GM18909 (cell line): ENCODE results near the gene TTC31.

Experiments
- ATAC-seq: cut with Tn5 transposase; IDR thresholded peaks from one replicate; pipeline ENCODE4 v1.9.1; 2021; ENCODE audit warnings: mild to moderate bottlenecking; ENCODE audit not compliant: unreplicated experiment, poor library complexity

The TTC31 gene

GRCh38 chr2:74538881-74539339 lies 56.0 kb downstream of the TTC31 start:
- ATAC-seq, result no peak

GRCh38 chr2:74540291-74540690 lies 57.4 kb downstream of the TTC31 start:
- ATAC-seq, result no peak

GRCh38 chr2:74542978-74543377 lies 60.1 kb downstream of the TTC31 start:
- ATAC-seq, result no peak
